NCI-H2227 treated with DMSO at 0.1 percent for 48 hours (cell line): ENCODE results near the gene SH3RF1.

Source experiments
- DNase-seq: peaks from one replicate; lab custom pipeline; 2025; lab: John Stamatoyannopoulos, UW

The SH3RF1 gene

DNA sequence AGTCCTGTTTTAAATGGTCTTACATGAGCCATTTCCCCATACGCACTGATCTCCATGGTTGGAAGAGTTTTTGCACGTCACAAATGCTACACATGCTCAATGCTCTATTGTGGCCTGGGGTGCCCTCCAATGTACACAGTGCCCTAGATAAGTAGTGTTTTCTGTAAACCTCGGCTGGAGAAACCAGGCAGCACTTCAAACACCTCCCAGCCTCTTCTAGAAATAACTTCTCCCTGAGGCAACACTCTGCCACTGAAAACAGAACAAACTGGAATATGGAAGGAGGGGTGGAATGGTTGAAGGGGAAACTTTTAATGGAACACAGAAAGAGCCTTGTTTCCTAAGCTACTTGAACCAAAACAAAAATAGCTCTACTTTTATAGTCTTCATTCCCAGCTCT lies 136.8 kb downstream of the SH3RF1 start:
- DNase-seq = no peak

DNA sequence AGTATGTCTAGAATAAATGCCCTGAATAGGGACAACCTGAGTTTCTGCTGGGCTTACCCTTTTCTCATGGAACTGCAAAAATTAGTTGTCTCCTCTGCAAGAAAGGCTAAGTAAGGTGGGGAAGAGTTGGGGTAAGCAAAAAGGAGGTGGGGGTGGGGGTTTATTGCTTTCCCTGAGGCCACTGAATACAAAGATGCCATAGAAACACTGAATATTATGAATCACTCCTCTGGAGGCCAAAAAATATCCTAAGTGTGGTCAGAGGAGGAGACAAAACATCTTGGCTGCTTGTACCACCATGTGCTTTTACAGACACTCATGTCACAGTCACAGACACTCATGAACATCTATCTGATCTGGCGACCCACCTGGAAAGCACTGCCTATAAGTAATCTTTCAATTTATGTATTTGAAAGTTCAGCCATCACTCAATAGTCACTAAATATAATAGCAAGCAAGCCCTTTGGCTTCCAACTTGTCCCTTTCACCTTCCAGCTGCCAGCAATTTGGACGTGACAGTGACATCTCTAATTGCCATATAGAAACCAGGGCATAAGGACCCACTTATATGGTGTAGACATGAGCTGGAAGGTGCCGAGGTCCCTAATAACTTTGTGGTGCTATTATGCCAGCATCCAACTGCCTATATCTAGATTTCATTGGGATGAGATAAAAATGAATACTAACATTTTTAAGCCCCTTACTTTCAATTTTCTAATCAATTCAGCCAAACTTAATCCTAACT lies 138.0 kb downstream of the SH3RF1 start:
- no peak for DNase-seq

DNA sequence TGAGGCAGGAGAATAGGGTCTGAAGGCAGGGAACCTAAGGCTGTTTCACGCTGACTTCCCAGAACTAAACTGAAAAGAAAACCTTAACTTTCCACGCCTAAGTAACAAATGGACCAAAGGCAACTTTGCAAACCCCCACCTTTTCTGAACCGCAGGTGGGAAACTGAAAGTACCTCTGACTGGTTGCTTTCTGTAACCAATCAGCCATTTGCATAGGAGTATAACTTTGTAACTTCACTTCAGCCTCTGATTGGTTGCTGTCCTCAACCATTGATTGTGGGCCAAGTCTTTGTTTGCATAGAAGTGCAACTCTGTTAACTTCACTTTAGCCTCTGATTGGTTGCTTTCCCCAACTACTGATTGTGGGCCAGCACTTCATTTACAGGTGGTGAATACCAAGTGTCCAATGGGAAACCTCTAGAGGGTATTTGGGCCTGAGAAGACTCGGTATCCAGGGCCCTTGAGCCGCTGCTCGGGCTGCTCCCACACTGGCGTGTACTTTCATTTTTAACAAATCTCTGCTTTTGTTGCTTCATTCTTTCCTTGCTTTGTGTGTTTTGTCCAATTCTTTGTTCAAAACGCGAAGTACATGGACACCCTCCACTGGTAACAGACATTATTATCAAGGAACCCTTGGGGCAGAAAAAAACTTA lies 139.1 kb downstream of the SH3RF1 start:
- DNase-seq = no peak

DNA sequence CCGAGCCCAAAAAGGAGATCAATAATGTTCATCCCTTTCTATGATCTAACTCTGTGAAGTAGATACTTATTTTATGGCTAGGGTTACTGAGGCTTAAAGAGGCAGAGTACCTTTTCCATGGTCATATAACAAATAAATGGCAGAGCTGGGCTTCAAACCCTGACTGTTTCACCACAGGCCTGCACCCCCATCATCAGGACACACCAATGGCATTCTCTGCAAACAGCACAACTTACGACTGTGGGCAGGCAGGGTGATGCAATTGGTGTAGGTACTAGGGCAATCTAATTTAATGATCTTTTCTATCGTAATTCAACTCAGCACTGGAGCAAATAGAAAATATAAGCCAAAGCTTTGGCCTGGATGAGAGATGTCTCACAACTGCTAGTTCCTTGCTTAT lies 141.9 kb downstream of the SH3RF1 start:
- no peak for DNase-seq

DNA sequence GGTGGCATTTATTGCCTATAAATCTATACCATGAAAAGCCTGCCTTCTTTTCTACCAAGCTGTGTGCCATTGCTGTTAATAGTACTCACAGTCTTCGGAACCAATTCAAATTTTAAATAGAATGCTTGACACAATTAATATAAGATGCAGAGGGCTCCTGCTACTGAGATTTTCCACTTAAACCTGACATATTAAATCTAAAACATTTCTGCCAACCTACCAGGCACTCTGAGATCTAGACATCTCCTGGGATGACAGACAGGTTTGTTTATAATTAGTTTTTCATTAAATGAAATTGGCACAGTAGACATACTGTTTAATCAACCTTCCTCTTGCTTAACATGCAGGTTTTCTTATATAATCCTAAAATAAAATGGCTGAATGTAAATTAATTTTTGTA lies 143.4 kb downstream of the SH3RF1 start:
- DNase-seq = no peak

DNA sequence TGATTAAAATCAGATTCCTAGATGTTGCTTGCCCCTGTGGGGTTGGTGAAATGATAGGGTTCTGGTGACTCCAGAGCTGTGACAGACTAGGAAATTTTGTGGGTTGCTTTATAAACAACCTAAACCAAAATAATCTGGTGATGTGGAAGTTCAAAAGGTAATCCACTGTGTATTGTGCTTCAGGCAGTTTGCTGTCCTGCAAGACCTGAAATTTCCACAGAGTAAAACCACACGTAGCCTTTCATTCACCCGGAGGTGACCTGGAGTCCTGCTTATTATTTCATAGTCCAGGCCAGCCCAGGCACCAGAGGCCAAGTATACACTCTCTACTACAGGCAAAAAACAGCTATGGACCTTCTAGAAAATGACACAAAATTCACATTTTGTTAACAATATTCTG lies 146.1 kb downstream of the SH3RF1 start:
- DNase-seq = no peak

DNA sequence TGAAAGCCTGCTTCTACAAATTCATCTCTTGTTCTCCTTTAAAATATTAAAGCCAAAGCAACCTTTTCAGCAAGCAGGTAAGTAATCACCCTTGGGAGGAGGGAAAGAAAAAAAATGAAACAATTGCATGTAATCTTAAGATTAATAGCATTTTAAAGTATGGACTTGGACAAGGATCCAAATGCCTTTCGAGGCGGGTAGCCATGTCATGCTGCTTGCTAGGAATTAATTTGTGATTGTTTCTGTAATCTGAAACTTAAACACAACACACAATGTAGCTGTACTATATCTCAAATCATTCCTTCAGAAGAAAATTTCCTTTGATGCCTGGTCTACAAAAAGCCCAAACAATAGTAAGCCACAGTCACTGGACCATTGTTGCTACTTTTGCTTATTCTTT lies 148.3 kb downstream of the SH3RF1 start:
- no peak for DNase-seq

DNA sequence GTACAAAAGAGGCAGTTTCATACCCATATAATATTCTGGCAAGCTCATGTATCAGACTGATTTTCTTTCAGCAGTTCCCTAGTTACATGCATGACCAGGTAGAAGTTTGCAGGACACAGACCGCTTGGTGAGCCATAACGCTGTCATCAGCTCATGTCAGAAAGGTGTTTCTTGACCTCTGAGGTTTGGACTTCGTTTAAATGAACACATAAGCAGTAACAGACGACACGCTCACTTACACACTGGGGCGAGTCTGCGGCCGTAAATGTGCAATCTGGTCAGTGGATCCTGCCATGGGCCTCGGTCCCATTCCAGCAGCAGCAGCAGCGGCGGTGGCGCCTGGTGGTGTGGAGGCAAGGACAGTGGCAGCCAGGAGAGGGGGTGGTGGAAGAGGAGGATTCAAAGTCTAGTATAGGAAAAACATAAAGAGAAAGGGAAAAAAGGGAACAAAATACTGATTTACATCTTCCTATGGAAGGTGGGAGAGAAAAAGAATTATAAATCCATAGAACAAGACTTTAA lies 148.8 kb downstream of the SH3RF1 start:
- DNase-seq = no peak

DNA sequence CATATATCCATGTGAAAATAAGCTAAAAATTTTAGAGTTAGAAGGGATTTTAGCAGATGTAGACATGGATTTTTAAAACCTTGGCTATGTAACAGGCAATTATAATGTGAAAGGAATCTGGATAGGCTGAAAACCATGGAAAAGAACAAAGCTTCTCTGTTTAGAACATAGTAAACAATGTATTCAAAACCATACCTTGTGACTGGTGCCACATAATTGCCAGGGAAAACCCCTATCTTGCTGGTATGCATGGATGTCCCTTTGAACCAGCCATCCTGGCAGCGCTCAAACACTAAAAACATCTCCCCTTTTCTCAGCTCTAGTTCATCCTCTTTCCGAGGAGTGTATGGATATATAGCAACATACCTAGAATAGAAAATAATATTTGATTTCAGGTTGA lies 150.1 kb downstream of the SH3RF1 start:
- DNase-seq = no peak

DNA sequence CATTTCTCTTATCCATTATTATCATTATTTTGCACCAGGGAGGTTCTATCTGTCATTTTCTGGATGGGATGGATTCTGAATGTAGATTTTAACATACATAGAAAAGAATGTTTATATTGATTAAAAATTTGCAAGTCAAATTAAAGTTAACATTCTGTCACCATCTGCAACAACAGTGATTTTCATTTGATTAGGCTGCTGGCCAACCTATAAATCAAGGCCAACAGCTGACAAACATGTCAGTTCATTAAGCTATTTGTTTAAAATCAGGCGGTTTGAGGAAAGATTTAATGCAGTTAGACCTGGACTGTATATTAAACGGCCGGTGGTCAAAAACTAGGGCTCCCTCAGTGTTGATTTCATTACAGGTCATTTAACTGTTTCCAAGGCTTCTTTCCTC lies 151.2 kb downstream of the SH3RF1 start:
- no peak for DNase-seq

DNA sequence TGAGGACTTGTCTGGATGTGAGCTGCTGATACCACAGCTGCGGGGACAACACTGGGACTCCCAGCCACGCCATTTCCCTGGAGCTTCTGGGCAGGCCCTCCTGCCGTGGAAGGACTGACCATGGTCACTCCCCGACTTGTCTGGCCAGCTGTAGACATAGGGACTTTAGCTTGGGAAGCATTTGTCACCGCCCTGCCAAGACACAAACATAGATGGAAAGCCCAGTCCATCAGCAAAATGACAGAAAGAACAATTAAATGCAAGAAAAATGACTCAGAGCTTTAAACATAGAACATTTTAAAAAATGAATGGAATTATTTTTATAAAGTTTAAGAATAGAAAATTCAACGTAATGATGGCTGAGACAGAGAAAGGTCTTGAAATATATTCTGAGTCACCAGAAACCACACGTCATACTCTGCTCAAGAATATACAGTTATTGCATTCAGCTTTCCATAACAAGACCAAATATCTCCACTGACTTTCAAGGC lies 153.1 kb downstream of the SH3RF1 start:
- DNase-seq = no peak

DNA sequence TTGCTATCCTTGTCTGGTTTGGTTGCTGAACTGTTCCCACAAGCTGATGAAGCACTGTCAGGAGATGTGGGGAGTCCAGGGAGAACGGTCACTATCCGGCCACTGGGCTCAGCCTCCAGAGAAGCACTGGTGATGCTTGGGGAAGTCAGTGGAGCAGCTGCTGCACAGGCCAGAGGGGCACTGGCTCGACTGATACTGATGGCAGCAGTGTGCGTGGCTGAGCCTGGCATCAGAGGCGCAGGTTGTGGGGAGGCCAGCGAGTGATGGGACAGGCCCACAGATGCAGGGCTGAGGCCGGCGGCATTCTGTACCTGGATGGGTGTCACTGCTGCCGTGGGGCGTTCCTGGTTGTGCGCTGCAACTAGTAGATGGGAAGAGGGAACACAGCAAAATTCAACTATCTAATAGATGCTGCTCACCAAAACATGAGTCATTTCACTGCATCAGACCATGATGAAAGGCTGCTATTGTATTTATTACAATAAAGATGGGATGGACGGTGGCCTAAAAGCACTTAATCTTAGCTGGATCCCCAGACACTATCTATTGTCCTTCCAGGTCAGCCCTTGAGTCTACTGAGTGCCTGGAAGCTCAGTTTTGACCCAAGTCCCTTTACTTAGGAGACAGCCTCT lies 154.4 kb downstream of the SH3RF1 start:
- no peak for DNase-seq

DNA sequence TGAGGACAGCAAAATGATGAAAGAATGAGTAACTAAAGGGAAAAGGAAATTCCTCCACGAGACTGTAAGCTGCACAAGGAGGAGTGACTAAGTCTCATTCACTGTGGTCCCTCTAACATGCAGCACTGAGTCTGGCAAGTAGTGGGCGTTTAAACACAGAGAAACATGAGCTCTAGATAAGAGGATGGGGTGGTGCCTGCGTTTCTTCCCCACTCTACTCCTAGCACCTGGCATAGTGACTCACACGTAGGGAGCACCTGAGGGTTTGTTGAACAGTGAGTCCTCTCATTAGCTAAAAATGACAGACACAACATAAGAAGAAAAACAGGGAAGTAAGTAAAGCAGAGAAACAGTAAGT lies 154.9 kb downstream of the SH3RF1 start:
- DNase-seq = no peak

DNA sequence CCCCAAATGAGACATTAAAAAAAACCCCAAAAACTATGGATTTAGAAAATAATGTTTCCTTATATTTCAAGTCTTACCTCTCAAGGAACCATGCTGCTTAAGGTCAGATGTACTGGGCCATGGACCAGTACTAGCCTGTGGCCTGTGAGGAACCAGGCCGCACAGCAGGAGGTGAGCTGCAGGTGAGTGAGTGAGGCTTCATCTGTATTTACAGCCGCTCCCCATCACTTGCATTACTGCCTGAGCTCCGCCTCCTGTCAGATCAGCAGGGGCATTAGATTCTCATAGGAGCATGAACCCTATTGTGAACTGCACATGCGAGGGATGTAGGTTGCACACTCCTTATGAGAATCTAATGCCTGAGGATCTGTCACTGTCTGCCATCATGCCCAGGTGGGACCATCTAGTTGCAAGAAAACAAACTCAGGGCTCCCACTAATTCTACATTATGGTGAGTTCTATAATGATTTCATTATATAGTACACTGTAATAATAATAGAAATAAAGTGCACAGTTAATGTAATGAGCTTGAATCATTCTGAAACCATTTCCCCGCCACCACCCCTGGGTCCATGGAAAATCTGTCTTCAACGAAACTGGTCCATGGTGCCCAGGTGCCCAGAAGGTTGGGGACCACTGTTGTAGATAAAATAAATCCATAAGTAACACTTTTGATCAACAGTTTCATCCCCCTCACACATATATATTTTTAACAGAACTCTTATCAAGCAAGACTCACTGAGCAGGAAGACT lies 155.4 kb downstream of the SH3RF1 start:
- DNase-seq = no peak

DNA sequence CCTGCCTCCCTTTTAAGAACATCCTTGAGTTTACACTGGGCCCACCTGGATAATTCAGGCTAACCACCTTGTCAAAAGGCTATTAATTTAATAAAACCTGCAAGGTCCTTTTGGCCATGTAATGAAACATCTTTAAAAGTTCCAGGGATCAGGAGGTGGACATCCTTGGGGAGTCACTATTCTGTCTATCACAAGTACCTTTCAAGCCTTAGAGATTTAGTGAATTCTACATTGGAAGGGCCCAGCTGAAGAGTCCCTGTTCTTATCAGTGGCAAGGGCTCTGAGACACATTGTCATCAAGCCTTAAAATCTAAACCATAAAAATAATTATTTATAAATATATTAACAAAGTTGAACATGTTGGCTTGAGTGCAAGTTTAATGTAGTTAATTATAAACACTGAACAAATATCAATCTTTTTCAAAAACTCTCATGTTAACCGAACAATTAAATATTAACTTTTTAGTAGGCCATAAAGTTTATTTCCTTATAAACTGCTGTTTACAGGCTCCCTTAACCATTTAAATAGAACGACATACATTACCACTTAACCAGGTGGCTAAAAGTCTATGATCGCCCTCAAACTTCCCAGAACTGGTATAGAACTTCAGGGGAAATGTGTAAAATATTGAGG lies 156.3 kb downstream of the SH3RF1 start:
- DNase-seq = no peak

DNA sequence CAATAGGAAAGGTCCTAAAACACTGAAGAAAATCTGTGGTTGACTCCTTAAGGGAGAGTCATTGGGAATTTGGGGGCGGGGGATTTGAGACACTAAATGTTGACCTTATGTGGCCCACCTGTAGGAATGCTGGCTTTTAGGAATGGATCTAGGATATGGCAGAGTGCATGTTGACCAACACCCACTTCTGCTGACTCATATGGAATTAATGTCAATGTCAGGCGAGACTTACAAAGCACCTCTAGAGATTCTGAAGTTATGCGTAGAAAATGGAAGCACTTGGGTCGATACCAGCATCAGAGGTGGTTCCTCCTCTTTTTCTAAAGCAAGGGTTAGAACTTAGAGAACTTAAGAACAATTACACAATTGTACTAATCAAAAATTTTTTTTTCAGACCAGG lies 160.1 kb downstream of the SH3RF1 start:
- no peak for DNase-seq

DNA sequence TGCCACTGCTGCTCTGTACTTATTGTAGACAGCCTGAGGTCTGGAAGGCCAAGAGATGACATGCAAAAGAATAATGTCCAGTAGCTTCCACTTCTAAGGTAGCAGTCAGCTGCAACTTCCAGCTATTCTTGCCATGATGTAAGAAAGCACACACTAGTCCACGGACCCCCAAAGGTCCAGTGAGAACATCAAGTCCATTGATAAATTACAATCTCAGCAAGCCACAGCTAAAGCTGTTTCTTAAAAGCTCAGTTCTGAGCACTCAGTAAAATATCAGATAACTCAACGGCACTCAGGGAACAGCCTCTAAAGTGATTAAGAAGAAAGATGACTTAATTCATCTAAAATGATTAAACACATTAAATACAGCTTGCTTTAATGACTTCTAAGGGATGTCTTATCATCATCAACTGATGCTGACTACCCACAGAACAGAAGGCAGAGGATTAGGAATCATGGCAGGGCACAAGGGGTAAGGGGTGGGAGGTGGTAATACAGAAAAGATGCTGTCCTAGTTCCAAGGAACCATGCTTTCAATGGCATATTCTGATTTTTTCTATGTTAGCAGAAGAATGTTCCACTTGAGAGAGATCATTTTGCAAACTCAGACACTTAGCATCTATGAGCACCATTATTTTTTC lies 161.6 kb downstream of the SH3RF1 start:
- DNase-seq = no peak

DNA sequence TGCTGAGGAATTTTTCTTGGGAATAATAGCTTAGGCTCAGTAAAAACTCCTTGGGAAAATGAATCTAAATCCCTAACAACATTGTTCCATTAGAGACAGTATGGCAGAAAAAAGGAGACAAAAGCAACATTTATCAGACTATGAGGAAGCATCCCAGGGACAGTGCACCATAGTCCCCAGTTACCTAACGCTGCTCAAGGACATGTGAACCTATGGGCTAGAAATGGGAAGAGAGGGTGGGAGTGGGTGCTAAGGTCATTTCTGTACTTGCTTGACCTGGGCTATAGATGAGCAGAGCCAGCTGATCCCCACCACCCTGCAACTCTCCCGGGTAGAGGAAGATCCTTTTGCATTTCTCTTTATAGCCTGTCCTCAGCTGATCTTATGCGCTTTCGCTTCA lies 162.5 kb downstream of the SH3RF1 start:
- no peak for DNase-seq

DNA sequence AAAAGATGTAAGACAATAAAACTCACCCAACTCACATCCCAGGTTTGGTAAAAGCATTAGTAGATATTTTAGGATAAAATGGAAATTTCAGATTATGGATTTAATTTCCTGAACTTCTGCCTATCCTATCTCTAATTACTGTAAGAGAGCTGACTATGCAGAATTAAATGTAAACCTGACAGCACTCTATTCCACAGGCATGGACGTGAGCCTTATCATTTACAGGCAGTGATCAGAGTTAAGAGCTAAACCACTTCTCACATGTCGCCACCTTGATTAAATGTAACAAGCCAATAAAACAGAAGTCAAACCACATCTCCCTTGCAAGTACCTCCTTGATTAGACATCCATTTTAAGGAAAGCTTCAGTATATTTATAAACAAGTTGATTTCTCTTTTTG lies 163.2 kb downstream of the SH3RF1 start:
- DNase-seq = no peak

DNA sequence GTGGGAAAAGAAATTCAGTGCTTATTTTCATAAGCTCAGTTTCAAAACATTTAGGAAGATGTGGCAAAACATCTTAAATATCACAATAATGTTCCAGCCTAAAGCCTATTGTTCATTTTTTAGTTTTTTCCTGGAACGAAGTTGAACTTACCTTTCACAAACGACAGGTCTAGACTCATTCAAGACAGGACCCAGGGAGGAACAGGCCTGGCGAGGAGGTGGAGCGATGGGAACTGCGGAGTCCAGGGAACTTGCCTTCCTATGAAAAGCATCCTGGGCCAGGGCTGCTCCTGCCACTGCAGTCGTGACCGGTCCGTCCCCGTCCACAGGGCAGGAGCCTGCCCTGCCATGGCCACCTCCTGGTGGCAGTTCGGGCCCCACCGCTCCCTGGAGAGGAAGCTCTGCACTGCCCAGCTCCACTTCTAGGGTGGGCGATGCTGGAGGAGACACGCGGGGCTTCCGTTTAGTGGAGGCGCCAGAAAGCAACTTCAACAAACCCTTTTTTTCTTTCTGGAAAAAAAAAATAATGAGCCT lies 164.0 kb downstream of the SH3RF1 start:
- no peak for DNase-seq

DNA sequence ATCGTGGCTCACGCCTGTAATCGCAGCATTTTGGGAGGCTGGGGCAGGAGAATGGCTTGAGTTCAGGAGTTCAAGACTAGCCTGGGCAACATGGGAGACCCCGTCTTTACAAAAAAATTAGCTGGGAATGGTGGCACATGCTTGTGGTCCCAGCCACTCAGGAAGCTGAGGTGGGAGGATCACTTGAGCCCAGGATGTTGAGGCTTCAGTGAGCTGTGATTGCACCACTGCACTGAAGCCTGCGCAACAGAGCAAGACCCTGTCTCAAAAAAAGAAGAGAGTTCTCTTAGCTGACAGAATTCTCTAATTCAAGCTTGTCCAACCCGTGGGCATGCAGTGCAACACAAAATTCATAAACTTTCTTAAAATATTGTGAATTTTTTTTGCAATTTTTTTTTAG lies 165.1 kb downstream of the SH3RF1 start:
- no peak for DNase-seq
